ENCODE measurements around the gene ARRB1.

Gene ARRB1

DNA sequence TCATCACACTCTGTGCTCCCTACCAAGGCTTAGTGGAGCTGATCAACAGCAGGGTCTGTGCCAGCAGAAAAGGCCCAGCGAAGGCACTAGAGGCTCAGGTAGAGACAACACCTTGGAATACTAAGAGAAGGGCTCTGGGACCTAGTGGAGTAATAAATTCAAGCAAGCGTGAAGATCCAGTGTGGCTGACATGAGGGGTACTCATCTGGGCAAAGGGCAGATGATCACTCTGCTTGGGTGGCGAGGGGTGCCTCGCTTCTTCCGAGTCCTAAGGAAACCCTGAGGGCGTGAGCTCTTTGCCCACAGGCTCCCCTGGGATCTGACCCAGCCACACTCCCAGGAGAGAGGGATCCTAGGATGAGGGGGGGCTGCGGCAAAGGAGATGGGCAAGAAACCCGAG, 114.4 kb downstream of the ARRB1 start:
- Histone ChIP-seq H3K9ac (ENCODE audit: low read depth, low read length) (no peak overlapping the region), H3K4me1 (ENCODE audit: control insufficient read depth, insufficient read depth, low read length) (peaks cover 16% of the 10 kb centered on the region), H3K27me3 (ENCODE audit: control insufficient read depth, insufficient read depth, low read length) (peaks cover 40% of the 10 kb centered on the region), H3K9me3 (ENCODE audit: control insufficient read depth, insufficient read depth, low read length) (no peaks in the 10 kb centered on the region), H3K4me3 (ENCODE audit: low read depth, low read length) (no peak overlapping the region), H3K36me3 (ENCODE audit: control insufficient read depth, insufficient read depth, low read length) (no peaks in the 10 kb centered on the region), H3K27ac (ENCODE audit: low read depth, low read length) (no peak overlapping the region)

DNA sequence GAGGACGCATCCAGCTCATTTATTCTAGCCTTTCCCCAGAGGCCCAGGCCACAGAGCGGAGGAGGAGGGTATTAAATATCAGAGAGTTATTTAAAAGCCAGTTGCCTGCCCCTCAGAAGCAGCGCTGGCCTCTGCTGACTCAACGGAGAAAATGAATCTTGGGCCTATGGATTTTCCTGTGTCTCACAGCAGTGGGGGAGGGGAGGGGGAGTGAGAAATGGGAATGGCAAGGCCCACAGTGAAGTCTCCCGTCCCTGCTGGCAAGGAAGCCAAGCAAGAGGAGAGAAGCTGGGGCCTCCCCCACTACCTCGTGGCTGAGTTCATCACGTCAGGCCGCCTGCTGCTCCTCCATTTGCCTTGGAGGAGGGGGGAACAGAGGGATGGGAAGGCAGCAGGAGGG, 115.4 kb downstream of the ARRB1 start:
- Histone ChIP-seq H3K9me3 (ENCODE audit: control insufficient read depth, insufficient read depth, low read length) (no peaks in the 10 kb centered on the region), H3K4me3 (ENCODE audit: low read depth, low read length) (no peak overlapping the region), H3K36me3 (ENCODE audit: control insufficient read depth, insufficient read depth, low read length) (no peaks in the 10 kb centered on the region), H3K4me1 (ENCODE audit: control insufficient read depth, insufficient read depth, low read length) (peaks cover 16% of the 10 kb centered on the region), H3K27me3 (ENCODE audit: control insufficient read depth, insufficient read depth, low read length) (peaks cover 31% of the 10 kb centered on the region), H3K27ac (ENCODE audit: low read depth, low read length) (no peak overlapping the region), H3K9ac (ENCODE audit: low read depth, low read length) (no peak overlapping the region)

DNA sequence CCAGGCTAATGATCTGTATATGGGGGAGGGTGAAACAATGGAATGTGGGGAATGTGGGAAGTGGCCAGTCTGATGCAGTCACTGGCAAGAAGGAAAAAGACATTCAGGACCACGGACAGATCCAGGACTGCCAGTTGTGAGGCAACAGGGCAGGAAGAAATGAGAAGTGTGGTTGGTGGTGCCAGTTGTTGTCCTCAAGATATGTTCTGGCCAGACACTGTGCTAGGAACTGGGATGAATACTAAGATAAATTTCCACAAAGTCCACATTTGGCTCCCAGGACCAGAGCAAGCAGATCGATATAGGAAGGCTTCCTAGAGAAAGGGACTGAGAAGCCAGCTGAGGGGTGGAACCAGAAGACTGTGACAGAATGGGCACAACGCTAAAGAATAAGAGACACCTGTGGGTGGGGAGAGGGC, 117.7 kb downstream of the ARRB1 start:
- H3K4me1 ChIP-seq (ENCODE audit: control insufficient read depth, insufficient read depth, low read length), result 0 out of 2 replicates have a peak, but pooled peaks cover 5% of the 10 kb centered on the region
- no peak overlapping the region for H3K27ac ChIP-seq (ENCODE audit: low read depth, low read length)
- no peak overlapping the region for H3K4me3 ChIP-seq (ENCODE audit: low read depth, low read length)
- no peaks in the 10 kb centered on the region for H3K36me3 ChIP-seq (ENCODE audit: control insufficient read depth, insufficient read depth, low read length)
- H3K9ac ChIP-seq (ENCODE audit: low read depth, low read length), result no peak overlapping the region
- H3K27me3 ChIP-seq (ENCODE audit: control insufficient read depth, insufficient read depth, low read length), result peaks cover 10% of the 10 kb centered on the region; the same call in 1 of the 2 replicates
- no peaks in the 10 kb centered on the region for H3K9me3 ChIP-seq (ENCODE audit: control insufficient read depth, insufficient read depth, low read length)

DNA sequence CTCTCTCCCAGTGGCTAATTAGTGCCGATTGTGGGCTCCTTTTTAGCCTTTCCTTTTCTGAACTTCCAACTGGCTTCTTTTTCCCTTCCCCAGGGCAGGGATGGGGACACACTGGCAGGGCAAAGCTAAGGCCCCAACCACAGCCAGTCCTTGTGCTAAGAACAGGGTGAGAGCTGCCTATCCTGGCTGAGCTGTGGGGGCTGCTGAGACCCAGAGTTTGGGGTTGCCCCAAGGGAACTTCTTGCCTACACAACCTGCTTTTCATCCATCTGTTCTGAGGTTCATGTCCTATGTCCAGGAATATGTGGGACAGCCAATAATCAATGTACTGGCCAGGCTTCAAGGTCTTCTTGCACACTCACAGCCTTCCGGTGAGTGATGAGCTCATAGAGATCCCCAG, 120.8 kb downstream of the ARRB1 start:
- Histone ChIP-seq H3K36me3 (ENCODE audit: control insufficient read depth, insufficient read depth, low read length) (no peaks in the 10 kb centered on the region), H3K9ac (ENCODE audit: low read depth, low read length) (no peak overlapping the region), H3K4me3 (ENCODE audit: low read depth, low read length) (no peak overlapping the region), H3K27me3 (ENCODE audit: control insufficient read depth, insufficient read depth, low read length) (no peaks in the 10 kb centered on the region), H3K4me1 (ENCODE audit: control insufficient read depth, insufficient read depth, low read length) (no peaks in the 10 kb centered on the region), H3K27ac (ENCODE audit: low read depth, low read length) (no peak overlapping the region), H3K9me3 (ENCODE audit: control insufficient read depth, insufficient read depth, low read length) (no peaks in the 10 kb centered on the region)

DNA sequence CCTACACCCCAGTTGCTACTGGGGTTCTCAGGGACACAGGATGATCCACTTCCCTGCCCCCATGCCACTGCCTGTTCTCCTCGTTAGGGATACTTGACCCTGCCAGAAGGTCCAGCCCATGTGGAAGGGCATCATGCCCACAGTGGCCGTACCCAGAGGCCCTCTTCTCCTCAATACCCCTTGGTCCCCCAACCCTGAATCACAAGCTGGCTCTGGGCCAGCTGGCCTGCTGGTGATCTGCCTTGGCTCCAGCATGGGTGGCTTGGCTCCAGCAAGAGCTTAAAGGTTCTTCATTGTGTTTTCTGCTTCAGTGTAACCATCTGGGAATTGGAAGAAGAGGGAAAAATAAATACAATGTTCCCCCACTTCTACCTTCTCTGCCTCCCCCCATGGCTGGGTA, 122.0 kb downstream of the ARRB1 start:
- H3K4me1 ChIP-seq (ENCODE audit: control insufficient read depth, insufficient read depth, low read length), result no peaks in the 10 kb centered on the region
- no peaks in the 10 kb centered on the region for H3K27me3 ChIP-seq (ENCODE audit: control insufficient read depth, insufficient read depth, low read length)
- H3K27ac ChIP-seq (ENCODE audit: low read depth, low read length), result no peak overlapping the region
- no peak overlapping the region for H3K4me3 ChIP-seq (ENCODE audit: low read depth, low read length)
- no peak overlapping the region for H3K9ac ChIP-seq (ENCODE audit: low read depth, low read length)
- H3K36me3 ChIP-seq (ENCODE audit: control insufficient read depth, insufficient read depth, low read length), result no peaks in the 10 kb centered on the region
- H3K9me3 ChIP-seq (ENCODE audit: control insufficient read depth, insufficient read depth, low read length), result no peaks in the 10 kb centered on the region

DNA sequence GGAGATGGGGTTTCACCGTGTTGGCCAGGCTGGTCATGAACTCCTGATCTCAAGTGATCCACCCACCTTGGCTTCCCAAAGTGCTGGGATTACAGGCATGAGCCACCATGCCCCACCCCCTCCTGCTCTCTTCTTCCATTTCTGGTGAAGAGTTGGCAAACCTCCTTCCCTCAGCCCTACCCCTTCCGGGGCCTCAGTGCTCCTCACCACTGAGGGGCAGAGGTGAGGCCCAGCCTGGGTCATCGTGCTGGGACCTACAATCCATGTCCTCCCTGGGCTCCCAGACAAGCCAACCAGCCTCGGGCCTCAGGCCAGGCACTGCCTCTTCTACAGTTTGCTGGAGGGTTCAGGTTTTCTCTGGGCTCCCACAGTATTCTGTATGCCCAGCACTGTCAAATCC, 125.7 kb downstream of the ARRB1 start:
- Histone ChIP-seq H3K4me1 (ENCODE audit: control insufficient read depth, insufficient read depth, low read length) (no peaks in the 10 kb centered on the region), H3K36me3 (ENCODE audit: control insufficient read depth, insufficient read depth, low read length) (no peaks in the 10 kb centered on the region), H3K27ac (ENCODE audit: low read depth, low read length) (no peak overlapping the region), H3K9me3 (ENCODE audit: control insufficient read depth, insufficient read depth, low read length) (no peaks in the 10 kb centered on the region), H3K27me3 (ENCODE audit: control insufficient read depth, insufficient read depth, low read length) (no peaks in the 10 kb centered on the region), H3K9ac (ENCODE audit: low read depth, low read length) (no peak overlapping the region), H3K4me3 (ENCODE audit: low read depth, low read length) (no peak overlapping the region)

DNA sequence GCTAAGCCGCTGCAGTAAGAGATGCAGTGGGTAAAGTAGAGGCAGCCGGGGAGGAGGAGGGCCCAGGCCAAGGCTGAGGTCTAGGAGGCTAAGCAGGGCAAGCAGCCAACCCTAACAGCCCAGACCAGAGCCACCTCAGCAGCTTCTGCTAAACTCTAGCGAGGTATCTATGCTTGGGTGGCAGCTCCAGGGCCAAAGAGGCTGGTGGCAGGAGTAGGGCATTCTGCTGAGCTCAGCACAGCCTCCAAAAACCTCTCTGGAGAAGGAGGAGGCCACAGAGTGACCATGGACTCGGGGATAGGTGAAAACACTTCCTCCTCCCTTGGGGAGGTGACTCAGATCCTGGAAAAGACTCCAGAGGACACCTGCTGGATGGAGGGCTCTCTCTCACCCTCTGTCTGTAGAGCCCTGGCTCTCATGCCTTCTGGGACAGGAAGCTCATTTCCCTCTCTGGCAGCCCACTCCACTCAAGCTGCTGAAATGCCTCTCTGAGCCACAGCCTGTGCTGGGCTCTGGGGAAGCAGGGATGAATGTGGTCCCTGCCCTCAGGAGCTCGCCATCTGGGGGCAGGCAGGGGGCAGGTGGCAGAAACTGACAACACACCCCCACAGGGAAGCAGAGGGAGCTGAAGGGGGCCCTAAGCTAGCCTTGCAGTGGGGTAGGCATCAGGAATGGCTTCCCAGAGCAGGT, 127.4 kb downstream of the ARRB1 start:
- Histone ChIP-seq H3K9me3 (ENCODE audit: control insufficient read depth, insufficient read depth, low read length) (no peaks in the 10 kb centered on the region), H3K4me1 (ENCODE audit: control insufficient read depth, insufficient read depth, low read length) (no peaks in the 10 kb centered on the region), H3K27me3 (ENCODE audit: control insufficient read depth, insufficient read depth, low read length) (no peaks in the 10 kb centered on the region), H3K9ac (ENCODE audit: low read depth, low read length) (no peak overlapping the region), H3K36me3 (ENCODE audit: control insufficient read depth, insufficient read depth, low read length) (no peaks in the 10 kb centered on the region), H3K27ac (ENCODE audit: low read depth, low read length) (no peak overlapping the region), H3K4me3 (ENCODE audit: low read depth, low read length) (no peak overlapping the region)

DNA sequence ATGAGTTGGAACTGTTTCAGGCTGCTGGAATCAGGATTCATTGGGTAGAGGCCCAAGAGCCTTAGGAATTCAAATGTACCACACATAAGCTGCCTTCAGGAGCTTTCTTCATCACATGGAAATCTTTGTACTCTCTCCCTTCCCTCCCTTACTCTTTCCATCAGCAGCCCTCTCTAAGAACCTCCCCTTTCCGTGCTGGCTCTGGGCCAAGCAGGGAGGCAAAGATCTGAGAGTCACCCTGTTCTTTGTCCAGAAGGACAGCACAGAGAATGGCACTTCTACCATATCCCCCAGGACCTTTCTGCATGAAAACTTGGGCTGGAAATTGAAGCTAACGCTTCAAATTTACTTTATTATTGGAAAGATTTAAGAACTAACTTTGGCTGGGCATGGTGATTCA, 131.6 kb downstream of the ARRB1 start:
- Histone ChIP-seq H3K36me3 (ENCODE audit: control insufficient read depth, insufficient read depth, low read length) (no peaks in the 10 kb centered on the region), H3K4me3 (ENCODE audit: low read depth, low read length) (no peak overlapping the region), H3K27me3 (ENCODE audit: control insufficient read depth, insufficient read depth, low read length) (peaks cover 11% of the 10 kb centered on the region), H3K9me3 (ENCODE audit: control insufficient read depth, insufficient read depth, low read length) (no peaks in the 10 kb centered on the region), H3K9ac (ENCODE audit: low read depth, low read length) (no peak overlapping the region), H3K27ac (ENCODE audit: low read depth, low read length) (no peak overlapping the region), H3K4me1 (ENCODE audit: control insufficient read depth, insufficient read depth, low read length) (no peaks in the 10 kb centered on the region)

DNA sequence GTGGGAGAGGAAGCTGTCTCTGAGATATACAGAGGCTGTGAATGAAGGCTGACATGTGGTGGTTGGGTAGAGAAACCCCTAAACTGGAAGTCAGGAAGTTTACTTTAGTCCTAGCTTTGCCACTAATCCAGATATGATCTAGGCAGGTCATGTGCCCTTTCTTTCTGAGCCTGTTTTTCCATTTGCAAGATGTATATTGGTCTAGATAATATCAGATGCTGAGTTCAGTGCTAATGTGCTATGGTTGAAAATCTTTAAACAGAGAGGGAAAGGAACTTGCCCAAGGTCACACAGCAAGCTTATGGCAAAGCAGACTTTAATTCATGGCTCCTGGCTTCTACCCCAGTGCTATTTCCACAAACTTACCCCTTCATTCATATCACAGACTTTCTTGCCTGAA, 136.6 kb downstream of the ARRB1 start:
- Histone ChIP-seq H3K36me3 (ENCODE audit: control insufficient read depth, insufficient read depth, low read length) (no peaks in the 10 kb centered on the region), H3K9me3 (ENCODE audit: control insufficient read depth, insufficient read depth, low read length) (no peaks in the 10 kb centered on the region), H3K27ac (ENCODE audit: low read depth, low read length) (no peak overlapping the region), H3K4me1 (ENCODE audit: control insufficient read depth, insufficient read depth, low read length) (no peaks in the 10 kb centered on the region), H3K27me3 (ENCODE audit: control insufficient read depth, insufficient read depth, low read length) (peaks cover 14% of the 10 kb centered on the region), H3K4me3 (ENCODE audit: low read depth, low read length) (no peak overlapping the region), H3K9ac (ENCODE audit: low read depth, low read length) (no peak overlapping the region)

DNA sequence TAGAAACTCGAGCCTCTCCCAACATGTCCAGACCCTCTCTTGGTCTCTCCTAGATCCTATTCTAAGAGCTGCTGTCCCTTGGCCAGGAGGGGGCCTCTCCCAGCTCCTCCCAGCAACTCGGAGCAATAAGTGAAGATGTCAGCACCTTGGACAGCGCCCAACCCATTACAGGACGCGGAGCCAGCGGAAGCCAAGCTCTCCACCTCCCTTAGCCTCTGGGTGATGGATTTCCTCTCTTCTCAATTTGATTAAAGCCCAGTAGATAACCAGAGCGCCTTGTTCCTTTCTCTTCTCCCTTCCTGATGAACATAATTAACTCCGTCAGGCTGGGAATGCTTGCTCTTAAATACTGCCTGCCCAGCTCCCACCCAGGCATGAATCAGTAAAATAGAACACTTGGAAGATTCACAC, 137.0 kb downstream of the ARRB1 start:
- Histone ChIP-seq H3K4me3 (ENCODE audit: low read depth, low read length) (no peak overlapping the region), H3K27ac (ENCODE audit: low read depth, low read length) (no peak overlapping the region), H3K9me3 (ENCODE audit: control insufficient read depth, insufficient read depth, low read length) (no peaks in the 10 kb centered on the region), H3K4me1 (ENCODE audit: control insufficient read depth, insufficient read depth, low read length) (no peaks in the 10 kb centered on the region), H3K27me3 (ENCODE audit: control insufficient read depth, insufficient read depth, low read length) (peaks cover 14% of the 10 kb centered on the region), H3K36me3 (ENCODE audit: control insufficient read depth, insufficient read depth, low read length) (no peaks in the 10 kb centered on the region), H3K9ac (ENCODE audit: low read depth, low read length) (no peak overlapping the region)

Measured in HUES48 (cell line).